Neural cell (in vitro differentiated cells): ENCODE results near the gene PRKAG2.

Experiments
- CTCF ChIP-seq: fragments of 450-650 bp; IDR thresholded peaks from 2 replicates; pipeline ENCODE4 v1.5.1; 2014; ENCODE audit warnings: antibody characterized with exemption, mild to moderate bottlenecking, moderate library complexity; ENCODE audit not compliant: poor library complexity, severe bottlenecking
- EP300 ChIP-seq: fragments of 450-650 bp; conservative IDR thresholded peaks from 2 replicates; pipeline ENCODE4 v1.6.1; 2014; ENCODE audit warnings: antibody characterized with exemption, mild to moderate bottlenecking, moderate library complexity; ENCODE audit not compliant: poor library complexity, severe bottlenecking
- EZH2 ChIP-seq: fragments of 200-600, 300-800 bp; shearing (Covaris generic), sonication (generic); IDR thresholded peaks from 2 replicates; pipeline ENCODE4 v1.6.1; 2014; ENCODE audit warnings: antibody characterized with exemption, low read length, borderline replicate concordance, mild to moderate bottlenecking; ENCODE audit not compliant: insufficient read depth, poor library complexity, severe bottlenecking
- MXI1 ChIP-seq: fragments of 450-650 bp; conservative IDR thresholded peaks from 2 replicates; pipeline ENCODE4 v1.6.1; 2014; ENCODE audit warnings: antibody characterized with exemption, mild to moderate bottlenecking; ENCODE audit not compliant: poor library complexity, severe bottlenecking
- POLR2AphosphoS5 ChIP-seq: IDR thresholded peaks from 2 replicates; pipeline ENCODE4 v1.6.1; 2012
- RAD21 ChIP-seq: fragments of 450-650 bp; conservative IDR thresholded peaks from 2 replicates; pipeline ENCODE4 v1.6.1; 2014; ENCODE audit warnings: antibody characterized with exemption, mild to moderate bottlenecking, moderate library complexity
- REST ChIP-seq: IDR thresholded peaks from 2 replicates; pipeline ENCODE4 v1.6.1; 2012; ENCODE audit warnings: borderline replicate concordance
- TAF1 ChIP-seq: IDR thresholded peaks from 2 replicates; pipeline ENCODE4 v1.6.1; 2012; ENCODE audit warnings: low read depth

DNA sequence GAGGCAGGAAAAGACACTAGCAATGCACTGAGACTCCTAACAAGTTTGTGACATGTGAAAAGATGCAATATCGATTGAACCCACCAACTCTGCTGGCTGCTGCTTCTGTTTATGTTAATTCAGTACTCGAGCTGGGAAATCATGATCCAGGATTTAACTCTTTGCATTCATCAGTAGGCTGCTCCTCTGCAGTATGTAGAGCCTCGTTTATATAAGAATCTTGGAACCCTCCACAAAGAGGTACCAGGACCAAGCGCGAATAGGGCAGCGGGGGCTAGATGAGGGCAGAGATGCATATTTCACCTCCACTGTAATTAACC is 7.8 kb downstream of the PRKAG2 start:
- no peak for TF ChIP-seq POLR2AphosphoS5
- no peak for TF ChIP-seq CTCF
- TF ChIP-seq EZH2: no peak
- no peak for TF ChIP-seq RAD21
- no peak for TF ChIP-seq MXI1
- no peak for TF ChIP-seq REST
- TF ChIP-seq TAF1: no peak
- no peak for TF ChIP-seq EP300
